AG04450 (cell line): Measurements from ENCODE around the gene PSENEN. TPM values are rescaled to one million over a fixed set of nuclear protein-coding genes. Genes with fewer than 3 reads are reported as not detected.

ENCODE experiments used
- CTCF ChIA-PET: fragments of 300-600, 350-600 bp; formaldehyde crosslinking; extraction: SDS; loops from one replicate; lab custom pipeline; 2022; ENCODE audit warnings: antibody characterized with exemption, inconsistent platforms; lab: Charles Lee
- POLR2A ChIA-PET: fragments of 350-600 bp; formaldehyde crosslinking; extraction: SDS; loops from one replicate; lab custom pipeline; 2021; ENCODE audit warnings: antibody characterized with exemption, inconsistent platforms; lab: Yijun Ruan, JAX
- DNase-seq: peaks from one replicate; pipeline ENCODE4 v3.0.0-alpha.2; 2011; ENCODE audit warnings: low read depth, low spot score
- H3K27ac ChIP-seq: one replicate; pipeline ENCODE4 v1.5.1; 2012; ENCODE audit warnings: low read depth, low read length, control low read depth
- H3K27me3 ChIP-seq: one replicate; pipeline ENCODE4 v1.6.0; 2012; ENCODE audit warnings: low read length; ENCODE audit not compliant: control insufficient read depth, insufficient read depth
- H3K4me3 ChIP-seq: 2 replicates; pipeline ENCODE4 v1.5.1; 2011; ENCODE audit warnings: mild to moderate bottlenecking, low read depth, low read length, control low read depth
- H3K9me3 ChIP-seq: 2 replicates; pipeline ENCODE4 v1.5.1; 2012; ENCODE audit warnings: low read length; ENCODE audit not compliant: control insufficient read depth, insufficient read depth
- polyA plus RNA-seq: library from polyadenylated mRNA; depleted of rRNA; stranded (reverse); fragments of >200 nt; gene quantifications from 2 replicates; pipeline ENCODE4 v1.2.3, GENCODE V29; 2011
- TF ChIP-seq, protein P1 (sequence below): IDR thresholded peaks from 2 replicates; pipeline ENCODE4 v1.5.1; 2011; ENCODE audit warnings: low read depth, low read length, control low read depth, inconsistent platforms

PSENEN gene
- polyA plus RNA-seq, 1 experiment: 41.0 TPM

DNA sequence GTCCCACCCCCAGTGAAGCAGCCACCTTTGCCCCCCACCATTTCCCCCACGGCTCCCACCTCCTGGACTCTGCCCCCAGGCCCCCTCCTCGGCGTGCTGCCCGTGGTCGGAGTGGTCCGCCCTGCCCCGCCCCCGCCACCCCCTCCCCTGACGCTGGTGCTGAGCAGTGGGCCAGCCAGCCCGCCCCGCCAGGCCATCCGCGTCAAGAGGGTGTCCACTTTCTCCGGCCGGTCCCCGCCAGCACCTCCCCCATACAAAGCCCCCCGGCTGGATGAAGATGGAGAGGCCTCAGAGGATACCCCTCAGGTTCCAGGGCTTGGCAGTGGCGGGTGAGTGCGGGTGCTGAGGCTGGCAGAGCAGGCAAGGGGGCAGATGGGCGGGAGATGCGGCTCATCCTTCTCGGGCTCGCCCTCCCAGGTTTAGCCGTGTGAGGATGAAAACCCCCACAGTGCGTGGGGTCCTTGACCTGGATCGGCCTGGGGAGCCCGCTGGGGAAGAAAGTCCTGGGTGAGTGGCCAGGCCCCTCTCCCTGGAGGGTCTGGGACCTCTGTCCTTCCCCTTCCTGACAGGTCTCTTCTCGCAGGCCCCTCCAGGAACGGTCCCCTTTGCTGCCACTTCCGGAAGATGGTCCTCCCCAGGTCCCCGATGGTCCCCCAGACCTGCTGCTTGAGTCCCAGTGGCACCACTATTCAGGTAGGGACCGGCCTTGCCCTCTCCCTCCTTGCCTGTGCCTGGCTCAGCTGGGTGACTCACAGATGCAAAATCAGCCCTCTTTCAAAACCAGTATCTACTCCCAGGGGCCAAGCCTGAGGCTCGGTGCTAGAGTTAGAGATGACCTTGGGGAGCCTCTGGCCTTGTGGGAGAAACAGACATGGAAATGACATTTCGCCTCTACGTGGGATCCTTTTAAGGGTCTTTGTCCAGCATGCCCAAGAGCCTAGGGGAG is 12.0 kb upstream of the PSENEN start:
- H3K27ac ChIP-seq: no peak overlapping the region
- DNase-seq: no peak
- ChIA-PET CTCF (no interaction called here), POLR2A (no interaction called here)
- no peaks in the 10 kb centered on the region for H3K27me3 ChIP-seq
- H3K9me3 ChIP-seq: no peaks in the 10 kb centered on the region; the same call in 1 of the 2 replicates
- TF ChIP-seq, protein P1, sequence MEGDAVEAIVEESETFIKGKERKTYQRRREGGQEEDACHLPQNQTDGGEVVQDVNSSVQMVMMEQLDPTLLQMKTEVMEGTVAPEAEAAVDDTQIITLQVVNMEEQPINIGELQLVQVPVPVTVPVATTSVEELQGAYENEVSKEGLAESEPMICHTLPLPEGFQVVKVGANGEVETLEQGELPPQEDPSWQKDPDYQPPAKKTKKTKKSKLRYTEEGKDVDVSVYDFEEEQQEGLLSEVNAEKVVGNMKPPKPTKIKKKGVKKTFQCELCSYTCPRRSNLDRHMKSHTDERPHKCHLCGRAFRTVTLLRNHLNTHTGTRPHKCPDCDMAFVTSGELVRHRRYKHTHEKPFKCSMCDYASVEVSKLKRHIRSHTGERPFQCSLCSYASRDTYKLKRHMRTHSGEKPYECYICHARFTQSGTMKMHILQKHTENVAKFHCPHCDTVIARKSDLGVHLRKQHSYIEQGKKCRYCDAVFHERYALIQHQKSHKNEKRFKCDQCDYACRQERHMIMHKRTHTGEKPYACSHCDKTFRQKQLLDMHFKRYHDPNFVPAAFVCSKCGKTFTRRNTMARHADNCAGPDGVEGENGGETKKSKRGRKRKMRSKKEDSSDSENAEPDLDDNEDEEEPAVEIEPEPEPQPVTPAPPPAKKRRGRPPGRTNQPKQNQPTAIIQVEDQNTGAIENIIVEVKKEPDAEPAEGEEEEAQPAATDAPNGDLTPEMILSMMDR: no peak
- no peak overlapping the region for H3K4me3 ChIP-seq

DNA sequence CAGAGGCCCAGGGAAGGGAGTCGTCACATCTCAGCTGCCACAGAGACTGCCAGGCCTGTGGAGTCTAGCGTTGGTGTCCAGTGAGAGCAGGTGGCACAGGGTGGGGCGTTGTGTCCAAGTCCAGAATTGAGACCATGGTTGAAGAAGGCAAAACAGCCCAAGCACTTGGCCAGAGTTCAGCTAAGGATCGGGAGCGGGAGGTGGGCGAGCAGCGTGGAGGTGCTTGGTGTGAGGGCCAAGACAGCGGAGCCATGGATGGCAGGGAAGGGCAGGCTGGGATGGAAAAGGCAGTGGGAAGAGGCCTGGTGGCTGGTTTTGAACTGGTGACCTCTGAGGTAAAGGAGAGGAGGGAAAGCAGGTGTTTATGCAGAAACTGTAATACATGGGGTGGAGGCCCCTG is 11.2 kb upstream of the PSENEN start:
- ChIA-PET CTCF (no interaction called here), POLR2A (no interaction called here)

DNA sequence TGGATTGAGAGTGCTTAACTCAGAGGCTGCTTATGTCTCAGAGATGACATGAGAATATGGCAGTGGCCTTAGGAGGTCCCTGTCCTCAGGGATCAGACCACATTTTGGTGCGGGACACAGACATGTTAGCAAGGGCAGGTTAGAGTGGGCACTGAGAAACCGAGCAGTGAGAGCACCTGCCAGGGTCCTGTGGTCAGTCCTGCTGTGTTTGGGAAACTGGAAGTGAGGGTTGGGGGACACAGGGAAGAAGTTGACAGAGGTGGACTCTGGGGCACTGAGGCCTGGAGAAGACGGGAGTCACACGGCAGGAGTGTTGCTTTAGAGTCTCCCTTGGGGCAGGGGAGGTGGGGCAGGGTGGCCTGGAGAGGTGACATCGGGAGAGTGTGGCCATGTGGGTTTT is 10.6 kb upstream of the PSENEN start:
- Histone ChIP-seq H3K4me3 (no peak overlapping the region), H3K27me3 (no peaks in the 10 kb centered on the region), H3K27ac (no peak overlapping the region), H3K9me3 (no peaks in the 10 kb centered on the region; the same call in 1 of the 2 replicates)
- TF ChIP-seq, protein P1: no peak
- DNase-seq: no peak
- POLR2A ChIA-PET: no interaction called here
- CTCF ChIA-PET: no interaction called here

More for the DNA sequence above, 11.2 kb upstream of the PSENEN start:
- DNase-seq: no peak
- no peaks in the 10 kb centered on the region for H3K27me3 ChIP-seq
- no peak overlapping the region for H3K27ac ChIP-seq
- no peak overlapping the region for H3K4me3 ChIP-seq
- TF ChIP-seq, protein P1: no peak
- H3K9me3 ChIP-seq: no peaks in the 10 kb centered on the region; the same call in 1 of the 2 replicates

DNA sequence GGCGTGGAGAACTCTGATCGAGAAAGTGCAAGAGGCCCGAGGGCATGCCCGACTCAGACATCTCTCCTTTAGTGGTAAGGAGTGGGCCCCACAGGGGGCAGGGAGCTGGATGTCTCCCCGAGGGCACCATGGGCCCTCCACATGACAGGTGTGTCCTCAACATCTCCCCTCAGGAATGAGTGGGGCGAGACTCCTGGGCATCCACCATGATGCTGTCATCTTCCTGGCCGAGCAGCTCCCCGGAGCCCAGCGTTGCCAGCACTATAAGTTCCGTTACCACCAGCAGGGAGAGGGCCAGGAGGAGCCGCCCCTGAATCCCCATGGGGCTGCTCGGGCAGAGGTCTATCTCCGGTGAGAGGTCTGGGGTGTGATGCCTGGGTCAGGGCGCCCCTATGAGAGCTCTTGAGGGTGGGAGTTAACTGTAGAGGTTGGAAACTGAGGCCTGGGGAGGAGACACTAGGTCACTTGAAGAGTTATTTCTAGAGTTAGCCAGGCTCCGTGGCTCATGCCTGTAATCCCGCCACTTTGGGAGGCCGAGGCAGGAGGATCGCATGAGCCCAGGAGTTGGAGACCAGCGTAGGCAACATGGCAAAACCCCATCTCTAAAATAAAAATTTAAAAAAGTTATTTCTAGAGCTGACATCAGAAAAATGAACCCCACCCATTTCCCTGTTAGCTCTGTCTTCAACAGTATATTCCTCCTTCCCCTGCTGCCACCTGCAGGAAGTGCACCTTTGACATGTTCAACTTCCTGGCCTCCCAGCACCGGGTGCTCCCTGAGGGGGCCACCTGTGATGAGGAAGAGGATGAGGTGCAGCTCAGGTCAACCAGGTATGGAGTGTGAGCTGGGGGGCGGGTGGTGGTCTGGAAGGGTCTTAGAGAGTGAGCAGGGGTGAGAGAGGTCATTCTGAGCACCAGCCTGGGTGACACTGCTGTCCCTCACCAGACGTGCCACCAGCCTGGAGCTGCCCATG is 8.3 kb upstream of the PSENEN start:
- no peaks in the 10 kb centered on the region for H3K27me3 ChIP-seq
- H3K27ac ChIP-seq: no peak overlapping the region
- H3K4me3 ChIP-seq: no peak overlapping the region
- H3K9me3 ChIP-seq: no peaks in the 10 kb centered on the region; the same call in 1 of the 2 replicates
- ChIA-PET POLR2A (interaction anchor here (0.6 to 0.8 kb wide), 4 partner anchors 11 to 35 kb away, joined by 3 to 4 read pairs (median 3); partner anchors contain the start of gene LIN37), CTCF (no interaction called here)
- DNase-seq: no peak
- TF ChIP-seq, protein P1: 0 out of 2 replicates have a peak, but pooled peaks have one; percentile 9
